GM12878 (cell line): ENCODE measurements around the gene TMEM179B. TPM values are rescaled to one million over a fixed set of nuclear protein-coding genes. Genes with fewer than 3 reads are reported as not detected.

Experiments
- ATAC-seq: fragments of 200-7000 bp; cut with Tn5 transposase; 3 replicates; pipeline ENCODE4 v1.9.1; 2020; ENCODE audit warnings: mild to moderate bottlenecking, moderate library complexity
- BruUV-seq: library from RNA; stranded (reverse); fragments of 400-500 nt; replicated peaks from 2 replicates; lab custom pipeline; 2021; lab: Mats Ljungman, UMichigan
- CTCF ChIA-PET: fragments of 300-600 bp; sonication (Branson Sonifier 250); formaldehyde crosslinking; extraction: SDS; loops from one replicate; lab custom pipeline; 2021; ENCODE audit warnings: inconsistent platforms; lab: Yijun Ruan, JAX
- POLR2A ChIA-PET: fragments of 350-600 bp; formaldehyde crosslinking; extraction: SDS; loops from one replicate; lab custom pipeline; 2021; ENCODE audit warnings: inconsistent platforms; lab: Charles Lee
- RAD21 ChIA-PET: fragments of 300-600 bp; sonication (Branson Sonifier 250); formaldehyde crosslinking; loops from one replicate; lab custom pipeline; 2023; ENCODE audit warnings: antibody characterized with exemption; ENCODE audit not compliant: unreplicated experiment; lab: Charles Lee
- SMC1A ChIA-PET: fragments of 300-600 bp; sonication (Branson Sonifier 250); formaldehyde crosslinking; loops from one replicate; lab custom pipeline; 2023; ENCODE audit not compliant: unreplicated experiment, uncharacterized antibody; lab: Charles Lee
- DNase-seq: peaks from one replicate; pipeline ENCODE4 v3.0.0-alpha.2; 2011; ENCODE audit warnings: low read depth, low spot score
- FAIRE-seq: peaks from 3 replicates; lab custom pipeline; 2011; peaks lifted over from hg19 to GRCh38; lab: Jason Lieb, UNC
- H2AFZ ChIP-seq: 2 replicates; pipeline ENCODE4 v1.6.0; 2011; ENCODE audit warnings: low read depth, low read length, control low read depth; ENCODE audit not compliant: control insufficient read depth
- H3K27ac ChIP-seq: 2 replicates; pipeline ENCODE4 v1.5.1; 2011; ENCODE audit warnings: control low read depth; ENCODE audit not compliant: control insufficient read depth, insufficient read depth
- H3K27me3 ChIP-seq, 2 experiments: replicated peaks in 1 of 2; 2 replicates each; pipeline versions ENCODE4 v1.6.0 to v1.6.1; 2011; ENCODE audit warnings: low read length in 1 of 2; ENCODE audit not compliant: control insufficient read depth in 2 of 2, insufficient read depth in 2 of 2
- H3K36me3 ChIP-seq, 2 experiments: 2 replicates each; pipeline ENCODE4 v1.5.1; 2011; ENCODE audit warnings: low read length in 1 of 2; ENCODE audit not compliant: control insufficient read depth in 2 of 2, insufficient read depth in 2 of 2
- H3K4me1 ChIP-seq: 2 replicates; pipeline ENCODE4 v1.6.1; 2011; ENCODE audit warnings: mild to moderate bottlenecking, low read length, moderate library complexity, mixed read lengths; ENCODE audit not compliant: control insufficient read depth, insufficient read depth
- H3K4me2 ChIP-seq: 2 replicates; pipeline ENCODE4 v1.6.0; 2011; ENCODE audit warnings: control low read depth; ENCODE audit not compliant: control insufficient read depth, insufficient read depth
- H3K4me3 ChIP-seq: fragments of 200-600 bp; sonication (generic); 2 replicates; pipeline ENCODE4 v1.5.1; 2016
- H3K79me2 ChIP-seq: 2 replicates; pipeline ENCODE4 v1.6.0; 2011; ENCODE audit warnings: low read length; ENCODE audit not compliant: control insufficient read depth, insufficient read depth
- H3K9ac ChIP-seq: 2 replicates; pipeline ENCODE4 v1.8.0; 2011; ENCODE audit warnings: low read length, control low read depth, mixed read lengths; ENCODE audit not compliant: control insufficient read depth, insufficient read depth
- H3K9me3 ChIP-seq: replicated peaks from 3 replicates; pipeline ENCODE4 v1.5.1; 2011; ENCODE audit warnings: mild to moderate bottlenecking, low read length; ENCODE audit not compliant: control insufficient read depth, insufficient read depth
- H4K20me1 ChIP-seq: 2 replicates; pipeline ENCODE4 v1.6.0; 2011; ENCODE audit not compliant: control insufficient read depth, insufficient read depth
- BMI1 ChIP-seq: fragments of 450-650 bp; IDR thresholded peaks from 2 replicates; pipeline ENCODE4 v1.6.1; 2016; ENCODE audit warnings: mild to moderate bottlenecking, moderate library complexity, borderline replicate concordance
- CHD1 ChIP-seq: IDR thresholded peaks from 2 replicates; pipeline ENCODE4 v1.6.1; 2012; ENCODE audit warnings: low read depth, low read length, improper control_type of control experiment
- E2F8 ChIP-seq: fragments of 450-650 bp; IDR thresholded peaks from 2 replicates; pipeline ENCODE4 v1.6.1; 2018; ENCODE audit warnings: mild to moderate bottlenecking, low read depth, moderate library complexity; ENCODE audit not compliant: partially characterized antibody
- EGR1 ChIP-seq, 2 experiments: IDR thresholded peaks; 1 replicate in 1 of 2; 2 replicates in 1 of 2; pipeline ENCODE4 v1.6.1; 2011 to 2012; ENCODE audit warnings: low read depth in 2 of 2, low read length in 2 of 2, borderline replicate concordance in 1 of 2, mild to moderate bottlenecking in 1 of 2, moderate library complexity in 1 of 2
- ESRRA ChIP-seq: IDR thresholded peaks from 2 replicates; pipeline ENCODE4 v1.6.1; 2012; ENCODE audit warnings: mild to moderate bottlenecking, low read length, improper control_type of control experiment
- FOXM1 ChIP-seq: IDR thresholded peaks from 2 replicates; pipeline ENCODE4 v1.6.1; 2012; ENCODE audit warnings: low read depth, mild to moderate bottlenecking, inconsistent platforms, low read length, moderate library complexity
- IKZF1 ChIP-seq: fragments of 450-650 bp; conservative IDR thresholded peaks from 2 replicates; pipeline ENCODE4 v1.6.1; 2017; ENCODE audit warnings: antibody characterized with exemption, mild to moderate bottlenecking
- JUND ChIP-seq: IDR thresholded peaks from 2 replicates; pipeline ENCODE4 v1.6.1; 2012; ENCODE audit warnings: low read depth, mild to moderate bottlenecking, low read length, improper control_type of control experiment, moderate library complexity
- MEF2B ChIP-seq: fragments of 450-650 bp; IDR thresholded peaks from 2 replicates; pipeline ENCODE4 v1.6.1; 2018; ENCODE audit warnings: mild to moderate bottlenecking, moderate library complexity; ENCODE audit not compliant: partially characterized antibody, poor library complexity, severe bottlenecking
- NR2F1 ChIP-seq: fragments of 450-650 bp; conservative IDR thresholded peaks from 2 replicates; pipeline ENCODE4 v1.6.1; 2017; ENCODE audit warnings: mild to moderate bottlenecking
- PKNOX1 ChIP-seq: fragments of 450-650 bp; IDR thresholded peaks from 2 replicates; pipeline ENCODE4 v1.6.1; 2016; ENCODE audit warnings: mild to moderate bottlenecking
- SMAD1 ChIP-seq: fragments of 450-650 bp; IDR thresholded peaks from 2 replicates; pipeline ENCODE4 v1.6.1; 2018; ENCODE audit warnings: mild to moderate bottlenecking, low read depth; ENCODE audit not compliant: partially characterized antibody
- SMAD5 ChIP-seq: IDR thresholded peaks from 2 replicates; pipeline ENCODE4 v1.6.1; 2016; ENCODE audit warnings: antibody characterized with exemption, low read depth
- SPI1 ChIP-seq: IDR thresholded peaks from 2 replicates; pipeline ENCODE4 v1.6.1; 2011; ENCODE audit warnings: low read depth, mild to moderate bottlenecking, low read length, moderate library complexity, borderline replicate concordance; ENCODE audit not compliant: insufficient read depth
- SUZ12 ChIP-seq: fragments of 200-600 bp; sonication (generic); IDR thresholded peaks from one replicate; pipeline ENCODE4 v1.6.1; 2018; ENCODE audit warnings: antibody characterized with exemption, mild to moderate bottlenecking; ENCODE audit not compliant: unreplicated experiment
- ZBTB33 ChIP-seq: fragments of 450-650 bp; IDR thresholded peaks from 2 replicates; pipeline ENCODE4 v1.6.1; 2017; ENCODE audit warnings: mild to moderate bottlenecking
- WGBS: methylation state at CpG from one replicate; pipeline ENCODE4 v1.1.6; 2016; ENCODE audit warnings: low lambda C conversion rate; ENCODE audit not compliant: insufficient replicate concordance, insufficient coverage; ENCODE audit errors: missing lambda C conversion rate; 5-methylcytosine and 5-hydroxymethylcytosine counted together
- in situ Hi-C: fragments of 300-500 bp; cut with MboI; formaldehyde crosslinking; loops from 9 replicates; pipeline ENCODE4 v1.14.3; 2018; ENCODE audit warnings: mixed read lengths
- intact Hi-C: fragments of 100-400 bp; cut with micrococcal nuclease; formaldehyde crosslinking; loops from one replicate; pipeline ENCODE4 v1.14.2; 2022; ENCODE audit not compliant: unreplicated experiment
- polyA plus RNA-seq, 11 experiments: library from polyadenylated mRNA; depleted of rRNA in 4 of 11; unstranded in 6 of 11; stranded (reverse) in 5 of 11; fragments of >200 nt; fragmentation: Nextera tagmentation in 4 of 11; fragmentation: Illumina TruSeq in 1 of 11; extraction: Ambion mirVana in 4 of 11; extraction: Trizol in 1 of 11; gene quantifications; 1 replicate in 1 of 11; 2 replicates in 10 of 11; pipeline versions ENCODE4 v1.2.1 to v1.2.3, GENCODE V29; 2011 to 2016; ENCODE audit warnings: inconsistent platforms in 2 of 11, missing spikeins in 2 of 11, low read depth in 1 of 11
- total RNA-seq, 4 experiments: library from RNA; depleted of rRNA in 3 of 4; stranded (reverse); fragments of >200 nt in 3 of 4; fragmentation: Illumina TruSeq in 1 of 4; extraction: Trizol in 1 of 4; gene quantifications; 2 replicates each; pipeline versions ENCODE4 v1.2.1 to v1.2.3, GENCODE V29; 2013 to 2021

TMEM179B gene
- total and polyA plus RNA-seq, 10 of the 15 experiments (the other 5 are each of a cell fraction or from before 2014, with no cell fraction given), result 21.7 to 82.4 (median 42.0) TPM

DNA sequence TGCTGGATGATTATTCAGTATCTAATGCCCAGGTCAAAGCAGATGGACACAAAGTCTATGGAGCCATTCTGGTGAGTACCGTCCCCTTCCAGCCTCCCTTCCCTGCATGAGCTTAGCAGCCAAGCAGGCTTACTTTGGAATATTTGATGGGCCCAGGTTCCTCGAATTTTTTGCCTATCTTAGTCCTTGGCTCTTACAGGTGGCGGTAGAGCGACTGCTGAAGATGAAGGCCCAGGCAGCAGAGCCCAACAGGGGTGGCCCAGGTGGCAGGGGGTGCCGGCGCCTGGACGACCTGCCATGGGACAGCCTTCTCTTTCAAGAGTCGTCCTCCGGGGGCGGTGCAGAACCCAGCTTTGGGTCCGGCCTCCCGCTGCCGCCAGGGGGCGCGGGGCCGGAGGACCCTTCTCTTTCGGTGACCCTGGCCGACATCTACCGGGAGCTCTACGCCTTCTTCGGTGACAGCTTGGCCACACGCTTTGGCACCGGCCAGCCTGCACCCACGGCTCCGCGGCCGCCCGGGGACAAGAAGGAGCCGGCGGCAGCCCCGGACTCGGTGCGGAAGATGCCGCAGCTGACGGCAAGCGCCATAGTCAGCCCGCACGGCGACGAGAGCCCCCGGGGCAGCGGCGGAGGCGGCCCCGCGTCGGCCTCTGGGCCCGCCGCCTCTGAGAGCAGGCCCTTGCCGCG lies 741 bp upstream of the TMEM179B start:
- POLR2A ChIA-PET, result interaction anchor here (0.9 to 6.0 kb wide), 19 partner anchors 8 to 115 kb away, joined by 3 to 53 read pairs (median 7); partner anchors contain the start of genes HNRNPUL2, LBHD1, POLR2G and SLC3A2
- Histone ChIP-seq H3K4me1 (peaks cover 6% of the 10 kb centered on the region), H3K79me2 (peaks cover 39% of the 10 kb centered on the region), H3K9me3 (no peaks in the 10 kb centered on the region), H3K9ac (peak overlapping the region; percentile 77), H3K27ac (peak overlapping the region; percentile 64), H3K4me3 (peak overlapping the region; percentile 95), H2AFZ (peak overlapping the region; percentile 31), H3K4me2 (peak overlapping the region; percentile 95), H4K20me1 (no peaks in the 10 kb centered on the region), H3K27me3 (no peaks in the 10 kb centered on the region), H3K36me3 (peaks cover 5 to 14% of the 10 kb centered on the region in 2 experiments)
- under 1% methylated on average over 51 of the region's 51 CpGs for WGBS
- BruUV-seq, result no TSS peak
- RAD21 ChIA-PET, result interaction anchor here (0.6 to 3.8 kb wide), 25 partner anchors 9 to 392 kb away, joined by 3 to 57 read pairs (median 5); partner anchors contain the start of genes C11orf98, CSKMT, HNRNPUL2 and LBHD1
- no peak for DNase-seq
- SMC1A ChIA-PET, result interaction anchor here (0.9 to 4.2 kb wide), 18 partner anchors 11 to 362 kb away, joined by 3 to 33 read pairs (median 4); partner anchors contain the start of genes POLR2G, SLC3A2, TAF6L and WDR74
- peak; percentile 86 for ATAC-seq
- FAIRE-seq, result peak; percentile 81
- CTCF ChIA-PET, result interaction anchor here (0.5 to 6.6 kb wide), 42 partner anchors 11 to 392 kb away, joined by 3 to 131 read pairs (median 5); partner anchors contain the start of genes BSCL2, GNG3, HNRNPUL2 and POLR2G
- in situ Hi-C loops (no loop called here), intact Hi-C loops (loop anchor here (1.0 to 5.0 kb wide), 5 partner anchors 16 to 96 kb away; partner anchors contain the start of genes NXF1, SLC3A2, TAF6L and WDR74)
- TF ChIP-seq PKNOX1 (0 out of 2 replicates have a peak, but pooled peaks have one; percentile 24), SMAD1 (no peak), ZBTB33 (no peak), E2F8 (no peak), FOXM1 (no peak), JUND (no peak), MEF2B (no peak), SPI1 (no peak), EGR1 (IDR thresholded peaks at IDR 0.05; ENCODE audit: borderline replicate concordance in 1 of 2, low read depth in 2 of 2, low read length in 2 of 2) (peak in 1 of 2 experiments; percentile 73; a peak in 2 of 3 replicates), BMI1 (no peak), IKZF1 (no peak; the same call in none of the 2 replicates), NR2F1 (peak; percentile 92), SMAD5 (no peak), CHD1 (no peak), SUZ12 (no peak), ESRRA (no peak)
